OCI-LY3 (cell line): ENCODE measurements around the gene SPOCD1.

Experiments
- H2AFZ ChIP-seq: fragments of 200-600, 300-600 bp; shearing (Covaris generic); 2 replicates; pipeline ENCODE4 v1.6.0; 2014; ENCODE audit warnings: antibody characterized with exemption, low read depth, low read length
- H3K27ac ChIP-seq: fragments of 200-600, 300-600 bp; sonication (generic); 2 replicates; pipeline ENCODE4 v1.5.1; 2014; ENCODE audit warnings: mild to moderate bottlenecking, low read length, moderate library complexity, mixed read lengths
- H3K27me3 ChIP-seq: fragments of 200-600, 300-600 bp; sonication (generic); 2 replicates; pipeline ENCODE4 v1.6.1; 2014; ENCODE audit warnings: low read depth, low read length, mixed read lengths
- H3K36me3 ChIP-seq: fragments of 200-600, 300-600 bp; sonication (generic); replicated peaks from 2 replicates; pipeline ENCODE3; 2014; ENCODE audit warnings: low read depth, low read length, mixed read lengths
- H3K4me1 ChIP-seq: fragments of 300-600, 200-600 bp; sonication (generic); 2 replicates; pipeline ENCODE4 v1.6.1; 2014; ENCODE audit warnings: low read length, mixed read lengths
- H3K4me2 ChIP-seq: fragments of 200-600, 300-600 bp; sonication (generic); 2 replicates; pipeline ENCODE4 v1.6.1; 2014; ENCODE audit warnings: low read length, mixed read lengths
- H3K4me3 ChIP-seq: fragments of 300-600, 200-600 bp; sonication (generic); 2 replicates; pipeline ENCODE4 v1.5.1; 2014; ENCODE audit warnings: antibody characterized with exemption, mild to moderate bottlenecking, low read length, moderate library complexity
- H3K79me2 ChIP-seq: fragments of 300-600, 200-600 bp; shearing (Covaris generic); 2 replicates; pipeline ENCODE4 v1.6.1; 2014; ENCODE audit warnings: mild to moderate bottlenecking, low read length, mixed read lengths
- H3K9ac ChIP-seq: fragments of 300-600, 200-600 bp; shearing (Covaris generic); 2 replicates; pipeline ENCODE4 v1.6.0; 2014; ENCODE audit warnings: mild to moderate bottlenecking, low read length, moderate library complexity
- H3K9me3 ChIP-seq: fragments of 200-600, 300-600 bp; shearing (Covaris generic); 2 replicates; pipeline ENCODE4 v1.6.1; 2014; ENCODE audit warnings: low read length, mixed read lengths; ENCODE audit not compliant: insufficient read depth
- H4K20me1 ChIP-seq: fragments of 200-600, 300-600 bp; sonication (generic); 2 replicates; pipeline ENCODE4 v1.6.1; 2016; ENCODE audit warnings: low read length, mixed read lengths; ENCODE audit not compliant: insufficient read depth
- EZH2phosphoT487 ChIP-seq: fragments of 200-600 bp; shearing (Covaris generic); IDR thresholded peaks from 2 replicates; pipeline ENCODE4 v1.6.1; 2018; ENCODE audit warnings: antibody characterized with exemption, mixed run types, low read depth
- TF ChIP-seq, protein P1 (sequence below): fragments of 200-600, 300-600 bp; sonication (generic); IDR thresholded peaks from 2 replicates; pipeline ENCODE4 v1.5.1; 2014; ENCODE audit warnings: antibody characterized with exemption, low read length, low read depth

Gene SPOCD1

GRCh38 chr1:31803610-31804009, 12.2 kb downstream of the SPOCD1 start:
- no peak overlapping the region for H3K4me3 ChIP-seq
- no peak overlapping the region for H2AFZ ChIP-seq
- H3K27ac ChIP-seq, result no peak overlapping the region
- H3K79me2 ChIP-seq, result no peaks in the 10 kb centered on the region
- H3K9ac ChIP-seq, result no peak overlapping the region
- H4K20me1 ChIP-seq, result no peaks in the 10 kb centered on the region
- TF ChIP-seq EZH2phosphoT487, result no peak
- TF ChIP-seq, protein P1, sequence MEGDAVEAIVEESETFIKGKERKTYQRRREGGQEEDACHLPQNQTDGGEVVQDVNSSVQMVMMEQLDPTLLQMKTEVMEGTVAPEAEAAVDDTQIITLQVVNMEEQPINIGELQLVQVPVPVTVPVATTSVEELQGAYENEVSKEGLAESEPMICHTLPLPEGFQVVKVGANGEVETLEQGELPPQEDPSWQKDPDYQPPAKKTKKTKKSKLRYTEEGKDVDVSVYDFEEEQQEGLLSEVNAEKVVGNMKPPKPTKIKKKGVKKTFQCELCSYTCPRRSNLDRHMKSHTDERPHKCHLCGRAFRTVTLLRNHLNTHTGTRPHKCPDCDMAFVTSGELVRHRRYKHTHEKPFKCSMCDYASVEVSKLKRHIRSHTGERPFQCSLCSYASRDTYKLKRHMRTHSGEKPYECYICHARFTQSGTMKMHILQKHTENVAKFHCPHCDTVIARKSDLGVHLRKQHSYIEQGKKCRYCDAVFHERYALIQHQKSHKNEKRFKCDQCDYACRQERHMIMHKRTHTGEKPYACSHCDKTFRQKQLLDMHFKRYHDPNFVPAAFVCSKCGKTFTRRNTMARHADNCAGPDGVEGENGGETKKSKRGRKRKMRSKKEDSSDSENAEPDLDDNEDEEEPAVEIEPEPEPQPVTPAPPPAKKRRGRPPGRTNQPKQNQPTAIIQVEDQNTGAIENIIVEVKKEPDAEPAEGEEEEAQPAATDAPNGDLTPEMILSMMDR, result no peak
- H3K9me3 ChIP-seq, result no peaks in the 10 kb centered on the region
- peaks cover 10% of the 10 kb centered on the region for H3K4me1 ChIP-seq
- H3K27me3 ChIP-seq, result peaks cover 8% of the 10 kb centered on the region; the same call in 1 of the 2 replicates
- no peaks in the 10 kb centered on the region for H3K36me3 ChIP-seq
- no peak overlapping the region for H3K4me2 ChIP-seq

- Histone ChIP-seq H3K9ac (no peak overlapping the region), H2AFZ (no peak overlapping the region)
Measured at GRCh38 chr1:31802190-31803150, 13.4 kb downstream of the SPOCD1 start.

GRCh38 chr1:31801458-31801857, 14.4 kb downstream of the SPOCD1 start:
- Histone ChIP-seq H3K4me1 (peaks cover 12% of the 10 kb centered on the region), H3K27me3 (0 out of 2 replicates have a peak, but pooled peaks cover 9% of the 10 kb centered on the region), H3K9ac (no peak overlapping the region), H3K27ac (no peak overlapping the region), H3K36me3 (no peaks in the 10 kb centered on the region), H2AFZ (no peak overlapping the region), H4K20me1 (no peaks in the 10 kb centered on the region), H3K4me2 (0 out of 2 replicates have a peak overlapping the region, but pooled peaks have one; percentile 17), H3K9me3 (no peaks in the 10 kb centered on the region), H3K79me2 (no peaks in the 10 kb centered on the region), H3K4me3 (no peak overlapping the region)
- TF ChIP-seq, protein P1, result no peak
- no peak for TF ChIP-seq EZH2phosphoT487

More at GRCh38 chr1:31802190-31803150, 13.4 kb downstream of the SPOCD1 start:
- Histone ChIP-seq H4K20me1 (no peaks in the 10 kb centered on the region), H3K9me3 (no peaks in the 10 kb centered on the region), H3K36me3 (no peaks in the 10 kb centered on the region), H3K4me2 (no peak overlapping the region), H3K4me1 (peaks cover 12% of the 10 kb centered on the region), H3K4me3 (no peak overlapping the region), H3K27me3 (peaks cover 9% of the 10 kb centered on the region; the same call in 1 of the 2 replicates), H3K27ac (no peak overlapping the region), H3K79me2 (no peaks in the 10 kb centered on the region)
- TF ChIP-seq EZH2phosphoT487, result no peak
- TF ChIP-seq, protein P1, result no peak

- H2AFZ ChIP-seq, result no peak overlapping the region
- no peak overlapping the region for H3K27ac ChIP-seq
- H3K4me2 ChIP-seq, result no peak overlapping the region
- H3K36me3 ChIP-seq, result no peaks in the 10 kb centered on the region
- H3K79me2 ChIP-seq, result no peaks in the 10 kb centered on the region
- H3K4me1 ChIP-seq, result peaks cover 12% of the 10 kb centered on the region
- no peaks in the 10 kb centered on the region for H4K20me1 ChIP-seq
- no peaks in the 10 kb centered on the region for H3K9me3 ChIP-seq
- no peak overlapping the region for H3K9ac ChIP-seq
- H3K27me3 ChIP-seq, result 0 out of 2 replicates have a peak, but pooled peaks cover 9% of the 10 kb centered on the region
- no peak overlapping the region for H3K4me3 ChIP-seq
- TF ChIP-seq, protein P1, result no peak
- TF ChIP-seq EZH2phosphoT487, result no peak
Measured at GRCh38 chr1:31800674-31800967, 15.2 kb downstream of the SPOCD1 start.
